Gastroesophageal sphincter (tissue), 3 donors: ENCODE results near the gene DENND5B.

ENCODE experiments used
- CTCF ChIP-seq, 4 experiments: fragments of 200-600 bp in 2 of 4; fragments of 450-650 bp in 2 of 4; sonication (generic) in 1 of 4; IDR thresholded peaks; one replicate each; pipeline ENCODE4 v1.5.1; 2017 to 2019; ENCODE audit warnings: antibody characterized with exemption in 4 of 4, mild to moderate bottlenecking in 2 of 4, moderate library complexity in 2 of 4
- POLR2A ChIP-seq, 2 donors: fragments of 450-650 bp; IDR thresholded peaks; one replicate each; pipeline ENCODE4 v1.6.1; 2017; ENCODE audit warnings: antibody characterized with exemption in 2 of 2, mild to moderate bottlenecking in 2 of 2, moderate library complexity in 1 of 2
- POLR2AphosphoS5 ChIP-seq: sonication (generic); formaldehyde crosslinking; IDR thresholded peaks from one replicate; pipeline ENCODE4 v1.6.1; 2017; ENCODE audit warnings: antibody characterized with exemption

- TF ChIP-seq CTCF (IDR thresholded peaks at IDR 0.05), result no peak
- no peak for TF ChIP-seq POLR2A (IDR thresholded peaks at IDR 0.05)
- no peak for TF ChIP-seq POLR2AphosphoS5
Measured at GRCh38 chr12:31600252-31600651, 9.3 kb upstream of the DENND5B start.
